Caki2 (cell line): ENCODE measurements around the gene COPS8. TPM values are rescaled to one million over a fixed set of nuclear protein-coding genes. Genes with fewer than 3 reads are reported as not detected.

Source experiments
- DNase-seq: peaks from one replicate; pipeline ENCODE4 v3.0.0-alpha.2; 2015; ENCODE audit warnings: low read depth
- in situ Hi-C: cut with HindIII; loops from 2 replicates; pipeline ENCODE4 v1.10.0; 2016; ENCODE audit warnings: low sequenced_read_pairs, low pct_unique_long_range_greater_than_20kb, mixed read lengths
- total RNA-seq: library from RNA; depleted of rRNA; stranded (reverse); fragments of >200 nt; shearing (Covaris generic); gene quantifications from 2 replicates; pipeline ENCODE4 v1.2.3, GENCODE V29; 2014; ENCODE audit warnings: low replicate concordance

The COPS8 gene
- total RNA-seq, 1 experiment from 2014 or later: 70.8 TPM

DNA sequence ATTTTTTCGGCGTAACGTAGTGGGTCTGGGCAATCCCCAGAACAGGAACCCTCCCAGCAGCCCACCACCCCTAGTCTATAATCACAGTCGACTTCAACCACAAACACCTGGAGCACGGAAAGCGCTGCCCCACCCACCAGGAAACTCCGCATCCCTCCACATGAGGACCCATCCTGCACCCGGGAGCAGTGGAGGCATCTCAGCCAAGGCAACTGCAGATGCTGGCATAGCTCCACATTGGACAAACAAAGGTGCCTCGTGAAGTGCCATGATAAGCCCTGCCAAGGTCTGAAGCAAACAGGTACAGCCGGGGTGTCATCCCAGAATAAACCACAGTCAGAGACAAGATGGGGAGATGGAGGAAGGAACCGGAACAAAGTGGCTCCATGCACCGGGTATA, 24.3 kb upstream of the COPS8 start:
- in situ Hi-C loops: no loop called here
- no peak for DNase-seq

DNA sequence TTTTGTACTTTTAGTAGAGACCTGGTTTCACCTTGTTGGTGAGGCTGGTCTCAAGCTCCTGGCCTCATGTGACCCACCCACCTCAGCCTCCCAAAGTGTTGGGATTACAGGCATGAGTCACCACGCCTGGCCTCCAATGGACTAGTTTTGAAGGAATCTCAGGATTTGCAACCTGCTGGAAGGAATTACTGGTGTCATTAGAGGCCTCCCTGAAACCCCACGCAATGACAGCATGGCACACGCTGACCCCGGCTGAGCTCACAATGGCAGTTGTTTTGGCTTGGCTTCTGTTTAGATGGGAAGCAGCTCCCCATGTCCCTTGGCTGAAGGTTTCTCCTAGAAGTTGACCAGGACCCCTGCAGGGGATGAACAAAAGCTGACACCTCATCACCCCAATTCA, 23.1 kb upstream of the COPS8 start:
- DNase-seq: no peak
- in situ Hi-C loops: no loop called here

DNA sequence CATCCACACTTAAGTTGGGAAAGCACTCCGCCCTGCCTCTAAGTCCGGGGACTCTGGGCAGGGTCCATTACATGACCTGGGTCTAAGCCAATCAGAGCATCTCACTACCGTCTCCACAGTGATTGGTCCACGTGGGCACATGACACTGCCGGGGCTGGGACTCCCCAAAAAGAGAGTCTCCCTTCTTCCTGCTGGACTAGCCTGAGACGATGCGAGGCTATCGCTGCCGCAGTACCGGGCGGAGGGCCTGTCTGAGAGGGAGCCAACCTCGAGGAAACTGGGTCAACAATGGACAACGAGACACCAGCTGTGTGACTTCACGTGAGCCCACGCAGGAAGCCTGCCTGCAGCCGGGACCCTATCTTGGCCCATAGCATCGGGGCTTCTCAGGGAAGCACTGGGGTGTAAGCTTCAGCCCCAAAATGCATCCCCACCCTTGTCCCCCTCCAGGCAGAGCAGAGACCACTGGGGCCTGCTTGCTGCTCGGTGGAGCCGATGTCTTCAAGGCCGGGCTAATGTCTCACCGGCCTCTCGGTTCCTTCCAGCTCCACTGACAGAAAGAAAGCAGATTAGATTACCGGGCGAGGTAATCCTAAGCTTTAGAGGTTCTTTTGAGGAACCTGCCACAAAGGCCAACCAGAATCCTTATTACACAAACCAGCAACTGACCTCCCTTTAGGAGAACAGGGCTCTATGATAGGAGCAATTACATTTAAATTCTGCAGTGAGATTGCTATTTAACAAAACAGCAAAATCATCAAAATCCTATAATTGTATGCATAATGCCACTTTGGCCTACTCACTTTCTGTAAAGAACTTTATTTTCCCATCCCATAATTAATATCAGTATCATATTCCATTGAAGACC, 21.3 kb upstream of the COPS8 start:
- in situ Hi-C loops: no loop called here
- DNase-seq: no peak

DNA sequence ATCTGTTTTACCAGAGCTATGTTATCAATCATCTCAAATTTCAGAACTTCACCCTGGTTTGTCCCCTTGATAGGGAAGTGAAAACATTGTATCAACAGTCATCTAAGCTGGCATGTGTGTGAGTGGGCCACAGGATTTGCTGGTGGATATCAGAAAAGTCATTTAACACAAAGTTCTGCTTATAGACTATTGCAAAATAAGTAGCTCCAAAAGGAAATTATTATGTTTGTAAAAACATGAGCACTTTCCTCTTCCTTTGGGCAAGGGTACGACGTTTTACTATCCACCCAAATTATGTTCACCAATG, 20.7 kb upstream of the COPS8 start:
- in situ Hi-C loops: no loop called here
- DNase-seq: no peak

DNA sequence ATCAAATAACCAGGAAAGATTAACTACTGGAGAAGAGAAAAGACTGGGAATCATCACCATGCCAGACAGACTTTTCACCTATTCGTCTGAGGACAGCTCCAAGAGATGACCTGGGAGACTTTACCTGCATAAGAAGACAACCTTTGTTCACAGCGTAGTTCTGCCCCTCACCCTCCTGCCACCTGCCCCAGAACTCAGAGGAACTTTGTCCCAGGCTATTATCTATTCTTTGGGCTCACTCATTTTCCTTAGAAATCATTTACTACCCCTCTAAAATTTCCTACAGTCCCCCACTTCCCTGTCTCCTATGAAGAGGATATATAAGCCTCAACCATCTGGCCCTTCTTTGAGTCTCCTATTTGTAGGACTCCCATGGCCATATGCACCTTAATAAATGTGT, 19.3 kb upstream of the COPS8 start:
- in situ Hi-C loops: no loop called here

DNA sequence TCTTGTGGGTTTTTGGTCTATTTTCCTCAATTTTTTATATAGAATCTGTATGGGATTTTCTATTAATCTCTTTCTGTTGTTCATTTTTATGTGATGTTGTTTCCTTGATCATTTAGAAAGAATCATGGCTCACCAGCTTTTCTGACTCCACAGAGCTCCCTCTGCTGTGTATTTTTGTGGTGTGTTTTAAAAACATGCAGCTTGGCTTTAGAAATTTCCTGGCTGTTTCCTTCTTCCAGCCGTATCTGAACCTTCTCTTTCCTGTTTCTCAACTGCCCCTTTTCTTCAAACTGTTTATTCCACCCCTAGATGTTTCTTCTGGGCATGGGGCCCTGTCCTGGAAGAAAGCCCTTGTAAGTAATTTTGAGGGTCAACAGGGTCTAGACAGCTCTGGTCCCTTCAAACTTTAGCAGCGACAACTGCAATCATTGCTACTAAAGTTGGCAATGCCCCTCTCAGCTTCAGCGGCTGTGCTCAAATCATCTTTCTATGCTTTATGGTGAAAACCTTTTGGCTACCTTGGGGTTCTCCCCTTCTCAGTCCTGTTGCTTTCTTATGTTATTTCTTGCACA, 17.6 kb upstream of the COPS8 start:
- in situ Hi-C loops: no loop called here
- no peak for DNase-seq

More for the DNA sequence above, 19.3 kb upstream of the COPS8 start:
- no peak for DNase-seq

DNA sequence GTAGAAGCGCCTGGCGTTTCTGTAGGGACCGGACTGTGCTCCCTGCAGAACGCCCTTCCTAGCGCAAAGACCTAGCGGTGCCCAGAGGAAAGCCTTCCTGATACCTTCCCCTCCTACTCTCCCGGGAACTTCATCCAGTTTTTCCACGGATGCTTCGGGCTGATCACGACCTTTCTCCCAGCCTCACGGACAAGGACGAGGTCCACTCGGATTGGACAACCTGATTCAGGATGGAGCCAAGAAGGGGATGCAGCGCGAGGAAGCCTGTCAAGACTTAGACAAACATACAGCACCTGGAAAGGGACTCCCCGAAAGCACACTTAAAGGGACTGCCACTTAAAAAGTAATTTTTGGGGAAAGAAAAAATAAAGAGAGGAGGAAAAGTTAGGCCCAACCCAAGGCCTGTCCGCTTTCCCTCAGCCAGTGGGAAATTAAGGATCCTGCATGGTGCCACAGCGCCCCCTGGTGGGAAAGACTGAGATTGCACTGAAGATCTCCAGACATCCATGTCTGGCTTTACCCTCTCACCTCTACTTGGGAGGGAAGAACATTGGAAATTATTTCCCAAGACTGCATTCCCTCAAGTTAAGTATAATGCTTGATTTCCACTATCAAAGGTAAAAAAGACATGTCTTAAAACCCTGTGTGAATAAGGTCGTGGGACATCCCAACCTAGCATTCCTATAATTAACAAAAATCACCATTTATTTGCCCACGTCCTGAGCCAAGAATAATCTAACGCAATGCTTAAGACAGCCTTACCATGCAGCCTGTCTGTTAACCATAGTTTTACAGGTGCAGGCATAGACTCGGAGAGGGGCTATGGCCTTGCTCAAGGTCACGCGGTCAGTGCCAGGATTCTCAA, 13.4 kb upstream of the COPS8 start:
- in situ Hi-C loops: no loop called here
- DNase-seq: peak; percentile 13

DNA sequence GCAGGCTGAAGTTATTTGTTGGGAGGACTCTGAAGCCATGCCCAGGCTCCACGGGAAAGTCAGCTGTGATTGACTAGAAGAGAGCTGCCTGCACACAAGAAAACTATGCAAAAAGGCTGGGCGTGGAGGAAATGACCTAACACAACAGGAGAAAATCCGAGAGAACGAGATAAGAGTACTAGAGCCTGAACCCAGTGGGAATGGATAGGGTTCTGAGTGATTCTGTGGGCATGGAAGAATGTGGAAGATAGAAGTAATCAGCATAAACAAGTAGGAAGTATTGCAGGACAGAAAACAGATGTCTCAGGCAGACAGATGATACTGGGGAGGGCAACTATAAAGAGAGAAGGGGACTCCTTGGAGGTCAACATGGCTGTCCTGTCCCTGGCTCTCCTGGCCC, 12.1 kb upstream of the COPS8 start:
- DNase-seq: no peak
- in situ Hi-C loops: no loop called here

DNA sequence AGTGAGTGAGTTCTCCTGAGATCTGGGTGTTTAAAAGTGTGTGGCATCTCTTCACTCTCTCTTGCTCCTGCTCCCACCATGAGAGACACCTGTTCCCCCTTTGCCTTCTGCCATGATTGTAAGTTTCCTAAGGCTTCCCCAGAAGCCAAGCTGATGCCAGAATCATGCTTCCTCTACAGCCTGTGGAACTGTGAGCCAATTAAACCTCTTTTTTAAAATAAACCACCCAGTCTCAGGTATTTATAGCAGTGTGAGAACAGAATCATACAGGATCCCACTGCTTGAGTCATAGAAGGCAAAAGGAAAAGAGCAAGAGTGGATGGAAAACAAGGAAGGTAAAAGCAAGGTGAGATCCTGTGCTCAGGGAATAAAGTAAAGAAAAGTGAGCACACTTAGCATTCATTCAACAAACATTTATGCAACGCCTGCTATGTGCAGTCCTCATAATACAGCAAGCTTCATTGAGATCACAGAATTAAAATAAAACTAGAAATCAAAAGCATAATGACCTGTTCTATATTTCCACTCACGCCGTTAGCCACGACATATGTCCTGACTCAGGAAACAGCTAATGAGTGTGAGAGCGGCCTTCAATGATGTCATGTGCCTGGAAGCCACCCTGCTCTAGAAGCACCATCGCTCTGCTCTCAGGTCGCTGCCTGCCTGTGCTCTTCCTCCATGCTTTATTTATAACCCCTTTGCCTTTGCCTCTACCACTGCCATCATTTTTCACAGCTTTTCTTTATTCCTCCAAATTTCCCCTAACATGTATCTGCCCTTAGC, 11.3 kb upstream of the COPS8 start:
- no peak for DNase-seq
- in situ Hi-C loops: no loop called here

DNA sequence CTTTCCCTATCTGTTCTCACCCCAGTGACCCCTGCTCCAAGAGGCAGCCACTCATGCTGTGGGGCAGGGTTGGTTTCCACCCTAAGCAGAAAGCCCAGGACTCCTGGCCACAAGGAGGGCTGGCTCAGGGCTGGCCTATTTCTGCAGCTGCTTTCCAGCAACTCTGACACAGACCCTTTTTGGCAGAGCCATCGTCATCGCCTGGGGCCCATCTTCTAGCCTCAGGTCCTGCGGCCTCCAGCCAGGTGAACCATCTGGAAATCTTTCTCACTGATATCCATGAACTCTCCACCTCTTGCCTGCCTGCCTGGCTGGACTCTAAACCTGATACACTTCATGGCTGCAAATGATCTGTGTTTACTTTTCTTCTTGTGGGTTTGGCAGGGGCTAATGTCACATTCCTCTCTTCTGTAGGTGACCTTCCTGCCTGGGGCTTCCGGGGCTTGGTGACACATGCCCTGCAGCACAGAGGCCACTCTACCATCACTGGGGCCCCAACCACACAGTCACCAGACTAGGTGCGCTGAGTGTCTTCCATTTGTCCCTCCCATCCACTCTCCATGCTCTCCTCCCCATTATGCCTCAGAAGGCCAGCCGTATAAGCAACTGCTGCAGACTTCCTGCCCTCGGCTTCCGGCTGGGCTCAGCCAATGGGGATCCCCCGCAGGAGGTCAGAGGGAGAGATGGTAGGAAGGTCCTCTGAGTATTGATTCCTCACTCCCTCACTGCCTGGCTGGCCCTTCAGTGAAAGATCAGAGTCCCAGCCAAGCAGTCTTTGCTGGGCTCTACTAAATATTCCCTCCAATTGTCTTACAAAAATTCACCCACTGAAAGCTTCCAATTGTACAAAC, 9.7 kb upstream of the COPS8 start:
- DNase-seq: peak; percentile 70
- in situ Hi-C loops: no loop called here

DNA sequence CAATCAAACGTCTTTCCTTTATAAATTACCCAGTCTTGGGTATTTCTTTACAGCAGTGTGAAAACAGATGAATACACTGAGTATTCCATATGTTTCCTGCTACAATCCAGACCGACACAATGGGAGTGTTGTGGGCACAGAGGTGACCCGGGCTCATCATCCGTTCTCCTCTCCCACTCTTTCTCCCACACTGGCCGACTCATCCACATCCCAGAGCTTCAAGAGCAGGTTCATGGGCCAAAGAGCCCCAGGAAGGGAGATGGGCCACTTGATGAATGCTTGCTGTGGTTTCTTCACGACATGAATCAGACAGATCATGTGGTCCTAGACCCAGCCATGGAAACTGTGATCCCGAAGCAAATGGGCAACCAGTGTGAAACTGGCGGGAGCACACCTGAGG, 4.1 kb upstream of the COPS8 start:
- in situ Hi-C loops: no loop called here
- DNase-seq: no peak

DNA sequence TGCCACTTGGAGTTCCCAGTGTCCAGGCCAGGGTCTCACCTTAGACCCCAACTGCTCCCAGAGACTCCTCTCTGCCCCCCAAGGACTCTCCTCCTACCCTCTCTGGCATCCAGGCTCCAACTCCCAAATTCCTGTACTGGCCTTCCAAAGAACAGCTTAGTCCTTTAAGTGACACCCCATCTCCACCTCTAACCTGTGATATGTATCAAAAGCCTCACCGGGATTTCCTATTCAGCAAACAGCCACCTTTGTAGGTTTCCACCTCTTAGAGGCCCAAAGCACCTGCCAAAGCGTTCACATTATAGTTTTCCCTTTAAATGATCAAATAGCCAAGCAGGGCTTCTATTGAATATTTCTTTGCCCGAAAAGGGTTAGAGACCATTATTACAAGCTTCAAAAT, 2.7 kb upstream of the COPS8 start:
- no peak for DNase-seq
- in situ Hi-C loops: no loop called here

DNA sequence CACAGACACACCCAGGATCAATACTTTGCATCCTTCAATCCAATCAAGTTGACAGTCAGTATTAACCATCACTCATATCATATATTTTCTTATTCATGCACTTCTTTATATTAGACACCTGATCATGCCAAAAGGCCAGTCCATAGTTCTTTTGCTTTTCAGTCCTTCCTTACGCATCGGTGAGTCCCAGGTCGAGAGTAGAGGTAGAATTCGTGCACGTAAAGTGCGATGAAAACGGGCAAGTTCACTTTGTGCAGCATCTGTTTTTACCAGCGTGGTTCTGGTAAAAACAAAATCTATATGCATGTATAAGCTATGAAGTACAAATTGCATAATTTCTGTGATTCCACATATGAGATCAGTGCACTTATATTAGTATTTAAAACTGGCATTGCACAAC, 1.2 kb upstream of the COPS8 start:
- in situ Hi-C loops: no loop called here
- no peak for DNase-seq

DNA sequence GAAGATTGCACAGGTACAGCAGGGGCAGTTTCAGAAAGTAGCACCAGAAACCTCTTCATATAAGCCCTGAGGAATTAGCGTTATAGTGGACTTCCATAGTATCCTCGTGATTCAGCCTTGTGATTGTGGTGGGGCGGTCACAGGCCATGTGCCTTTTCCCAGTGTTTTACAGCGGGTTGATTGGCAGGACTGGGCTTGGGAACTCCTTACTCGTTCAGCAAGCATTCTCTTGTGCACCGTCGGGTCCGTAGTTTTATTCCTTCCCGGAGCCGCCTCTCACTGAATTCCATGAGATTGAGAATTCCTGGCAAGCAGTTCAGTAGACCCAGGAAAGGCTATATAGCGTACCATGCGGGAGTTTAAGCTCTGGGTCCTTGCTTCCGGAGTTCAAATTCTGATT, 5.2 kb downstream of the COPS8 start:
- in situ Hi-C loops: no loop called here
- no peak for DNase-seq

DNA sequence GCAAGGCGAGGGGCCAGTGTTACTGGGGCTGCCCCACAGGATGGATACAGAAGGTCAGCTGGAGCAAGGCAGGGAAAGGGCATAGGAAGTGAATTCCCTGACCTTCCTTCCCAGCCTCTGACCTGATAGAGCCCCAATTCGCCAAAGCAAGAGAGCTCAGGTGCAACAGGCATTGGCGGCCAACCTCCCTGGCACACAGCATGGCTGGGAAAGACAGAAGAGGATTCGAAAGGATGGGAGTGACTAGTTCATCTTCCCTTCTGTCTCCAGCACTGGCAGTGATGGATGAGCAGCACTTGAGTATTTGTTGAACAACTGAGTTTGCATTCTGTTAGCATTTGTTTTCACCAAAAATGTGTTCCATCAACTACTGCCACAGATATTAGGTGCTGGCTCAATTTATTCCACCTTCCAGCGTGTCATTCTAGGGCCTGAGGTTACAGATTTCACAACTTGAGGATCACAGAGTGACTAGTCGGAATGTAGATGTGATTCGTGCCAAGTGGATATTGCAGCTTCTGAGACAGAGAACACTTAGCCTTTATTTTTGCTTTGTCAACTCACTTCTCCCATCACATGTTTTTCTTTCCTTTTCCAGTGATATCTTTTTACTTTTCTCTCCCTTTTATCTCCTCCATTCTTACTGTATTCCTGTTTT, 6.2 kb downstream of the COPS8 start:
- in situ Hi-C loops: no loop called here
- no peak for DNase-seq

DNA sequence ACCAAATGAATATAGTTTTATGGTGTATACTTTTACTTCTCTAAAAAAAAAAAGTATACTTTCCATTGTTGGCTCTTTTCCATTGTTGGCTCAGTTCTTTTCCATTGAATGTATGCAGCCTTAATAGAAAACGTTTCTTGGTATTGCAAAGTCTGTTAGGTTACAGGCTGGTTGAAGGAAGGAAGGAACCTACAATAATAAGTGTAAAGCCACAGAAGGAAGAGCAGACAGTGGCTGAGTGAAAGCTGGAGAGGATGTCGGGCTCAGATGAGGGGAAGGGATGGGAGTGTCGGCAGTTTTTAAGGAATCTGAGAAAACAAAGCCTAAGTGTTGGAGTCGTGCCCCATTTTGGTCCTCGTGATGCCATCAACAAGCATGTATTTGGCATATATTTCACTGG, 6.8 kb downstream of the COPS8 start:
- in situ Hi-C loops: no loop called here
- no peak for DNase-seq
